ENCODE results near the gene TP53BP1. TPM values are rescaled to one million over a fixed set of nuclear protein-coding genes. Genes with fewer than 3 reads are reported as not detected.

Gene TP53BP1
- total and polyA plus RNA-seq, 2 of the 13 experiments (the other 11 are each of a cell fraction or from before 2014, with no cell fraction given): 17.1 to 17.4 TPM

GRCh38 chr15:43449981-43450380 lies 43.0 kb downstream of the TP53BP1 start:
- in situ Hi-C loops (cut with HindIII; ENCODE audit: extremely low pct_ligation_motif_present, low pct_unique_long_range_greater_than_20kb): loop anchor here (25.0 kb wide), 1 partner anchor 312 kb away; no protein-coding TSS in a partner anchor
- Histone ChIP-seq H3K36me3 (replicated peaks in 1 of 2; ENCODE audit: control insufficient read depth in 1 of 2, insufficient read depth in 2 of 2, low read length in 2 of 2) (peaks cover 2 to 6% of the 10 kb centered on the region in 2 experiments; a peak in 3 of 5 replicates), H3K27ac (ENCODE audit: extremely low read length, insufficient read depth, low read length) (no peak overlapping the region), H3K79me2 (ENCODE audit: insufficient read depth, low read length) (no peaks in the 10 kb centered on the region), H3K27me3 (ENCODE audit: control insufficient read depth in 1 of 2, insufficient read depth in 2 of 2, low read length in 2 of 2) (no peaks in the 10 kb centered on the region), H3K9ac (ENCODE audit: insufficient read depth, low read depth, low read length) (no peak overlapping the region), H3K4me2 (ENCODE audit: low read depth, low read length) (no peak overlapping the region), H2AFZ (ENCODE audit: low read length) (no peak overlapping the region), H4K20me1 (ENCODE audit: insufficient read depth, low read length) (no peaks in the 10 kb centered on the region), H3K9me3 (ENCODE audit: low read length) (no peaks in the 10 kb centered on the region), H3K4me3 (replicated peaks in 1 of 3; ENCODE audit: insufficient read depth in 1 of 3, low read depth in 2 of 3, low read length in 3 of 3) (no peak overlapping the region), H3K4me1 (ENCODE audit: insufficient read depth, low read length) (no peaks in the 10 kb centered on the region)
- CTCF ChIA-PET (ENCODE audit: low intra/inter-chr PET ratio, low total read pairs): no interaction called here
- 98% methylated on average over 1 of the region's 1 CpG for WGBS (ENCODE audit: low lambda C conversion rate)
- no peak for TF ChIP-seq ZNF660 (CRISPR knock-in tag; IDR thresholded peaks at IDR 0.05; ENCODE audit: borderline replicate concordance, low read depth)
- TF ChIP-seq ZNF788 (CRISPR knock-in tag; IDR thresholded peaks at IDR 0.05; ENCODE audit: borderline replicate concordance): no peak
- no peak for TF ChIP-seq IKZF4 (CRISPR knock-in tag; IDR thresholded peaks at IDR 0.05; ENCODE audit: borderline replicate concordance, low read depth, not compliant biosample characterization)
- TF ChIP-seq SRF (IDR thresholded peaks at IDR 0.05; ENCODE audit: low read depth, low read length): no peak
- TF ChIP-seq ZNF407 (CRISPR knock-in tag; IDR thresholded peaks at IDR 0.05; ENCODE audit: not compliant biosample characterization): no peak
- no peak for TF ChIP-seq ZNF563 (CRISPR knock-in tag; IDR thresholded peaks at IDR 0.05)
- no peak for TF ChIP-seq GFI1 (CRISPR knock-in tag; IDR thresholded peaks at IDR 0.05; ENCODE audit: borderline replicate concordance)
- TF ChIP-seq FOXA3 (CRISPR knock-in tag; IDR thresholded peaks at IDR 0.05): no peak
- TF ChIP-seq NFKBIZ (CRISPR knock-in tag; IDR thresholded peaks at IDR 0.05): no peak
- no peak for TF ChIP-seq ZNF512 (CRISPR knock-in tag; IDR thresholded peaks at IDR 0.05)
- BruUV-seq (replicated peaks): no TSS peak
- no peak for DNase-seq (ENCODE audit: low spot score)
- ATAC-seq: no peak
- FAIRE-seq: no peak
- intact Hi-C loops (cut with micrococcal nuclease; ENCODE audit: unreplicated experiment): no loop called here
- POLR2A ChIA-PET: no interaction called here

All from HepG2 (cell line).